GM10847 (cell line): ENCODE measurements around the gene NR1H4.

ENCODE experiments used
- POLR2A ChIP-seq: IDR thresholded peaks from 2 replicates; pipeline ENCODE4 v1.6.1; 2011; ENCODE audit not compliant: insufficient read length; ENCODE audit errors: extremely low read depth

Gene NR1H4

DNA sequence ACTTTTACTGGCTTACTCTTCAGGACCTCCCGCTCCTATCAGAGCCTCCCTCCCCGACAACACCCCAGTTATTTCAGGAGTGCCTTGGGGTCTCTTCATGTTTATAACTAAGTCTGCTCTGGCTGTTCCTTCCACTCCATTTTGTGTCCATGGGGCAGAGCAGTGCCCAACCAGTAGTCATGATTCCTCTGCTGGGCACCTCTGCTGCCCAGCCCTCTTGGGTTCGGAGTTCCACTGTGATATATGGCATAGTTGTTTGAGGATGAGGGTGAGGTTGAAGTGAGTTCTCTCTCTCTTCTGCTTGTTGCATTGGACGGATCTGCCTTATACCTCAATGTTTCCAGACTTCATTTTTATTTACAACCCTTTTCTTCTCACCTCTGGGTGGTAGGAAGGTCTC, 17.4 kb downstream of the NR1H4 start:
- no peak for TF ChIP-seq POLR2A

DNA sequence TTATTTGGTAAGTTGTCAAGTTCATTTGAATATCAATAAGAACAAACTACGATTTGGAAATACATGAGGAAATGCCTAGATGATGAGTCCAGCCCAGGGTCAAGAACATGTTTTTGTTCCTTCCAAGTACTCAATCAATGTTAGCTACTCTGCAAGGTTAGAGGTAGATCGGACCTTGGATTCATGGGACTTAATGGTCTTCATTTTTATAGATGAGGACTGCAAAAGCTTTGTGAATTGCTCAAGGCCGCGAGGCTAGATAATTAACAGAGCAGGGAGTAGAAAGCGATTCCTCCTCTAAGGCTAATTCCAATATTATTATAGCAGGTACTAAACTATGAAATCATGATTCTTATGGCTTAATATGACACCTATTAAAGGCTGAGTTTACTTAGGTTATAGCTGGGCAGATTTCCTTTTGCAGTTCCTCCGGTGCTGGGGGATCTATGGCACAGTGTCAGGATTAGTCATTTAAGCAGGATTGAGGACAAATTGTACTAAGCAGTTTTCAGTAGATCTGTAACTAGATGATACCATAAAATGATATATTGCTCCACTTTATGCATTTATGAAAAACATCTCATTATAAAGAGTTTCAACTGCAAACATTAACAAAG, 19.8 kb downstream of the NR1H4 start:
- no peak for TF ChIP-seq POLR2A

DNA sequence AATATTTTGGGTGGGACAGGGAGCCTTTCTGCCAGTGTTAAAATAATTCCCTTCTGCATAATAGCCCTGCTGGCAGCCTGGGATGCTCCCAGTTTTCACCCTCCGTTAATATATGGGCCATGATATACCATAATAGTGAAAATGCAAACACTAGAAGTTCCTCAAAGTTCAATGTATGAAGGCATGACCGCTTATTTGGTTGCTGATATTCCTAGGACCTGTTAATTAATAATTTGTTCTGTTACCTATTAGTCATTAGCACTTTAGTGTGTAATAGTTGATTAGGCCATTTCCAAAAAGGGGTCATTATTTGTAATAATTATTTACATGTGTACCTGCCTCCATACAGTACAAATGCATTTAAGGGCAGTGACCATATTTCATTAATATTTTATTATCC, 20.4 kb downstream of the NR1H4 start:
- TF ChIP-seq POLR2A = no peak

DNA sequence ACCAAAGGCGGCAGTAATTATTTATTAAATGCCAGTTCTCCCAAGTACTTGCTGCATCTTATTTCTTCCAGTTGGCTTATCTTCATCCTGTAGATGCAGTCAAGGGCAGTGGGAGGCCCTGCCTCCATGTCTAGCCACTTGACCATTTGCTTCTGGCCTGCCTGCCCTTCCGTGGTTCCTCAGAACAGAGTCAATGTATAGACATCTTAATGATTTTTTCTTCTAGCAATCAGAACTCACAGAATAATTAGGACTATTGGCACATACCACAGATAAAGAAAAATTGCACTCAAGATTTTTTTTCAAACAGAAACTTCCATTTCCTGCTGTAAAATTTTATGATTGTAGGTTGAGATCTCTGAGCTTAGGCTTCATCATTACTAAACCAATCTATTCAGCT, 20.9 kb downstream of the NR1H4 start:
- no peak for TF ChIP-seq POLR2A

DNA sequence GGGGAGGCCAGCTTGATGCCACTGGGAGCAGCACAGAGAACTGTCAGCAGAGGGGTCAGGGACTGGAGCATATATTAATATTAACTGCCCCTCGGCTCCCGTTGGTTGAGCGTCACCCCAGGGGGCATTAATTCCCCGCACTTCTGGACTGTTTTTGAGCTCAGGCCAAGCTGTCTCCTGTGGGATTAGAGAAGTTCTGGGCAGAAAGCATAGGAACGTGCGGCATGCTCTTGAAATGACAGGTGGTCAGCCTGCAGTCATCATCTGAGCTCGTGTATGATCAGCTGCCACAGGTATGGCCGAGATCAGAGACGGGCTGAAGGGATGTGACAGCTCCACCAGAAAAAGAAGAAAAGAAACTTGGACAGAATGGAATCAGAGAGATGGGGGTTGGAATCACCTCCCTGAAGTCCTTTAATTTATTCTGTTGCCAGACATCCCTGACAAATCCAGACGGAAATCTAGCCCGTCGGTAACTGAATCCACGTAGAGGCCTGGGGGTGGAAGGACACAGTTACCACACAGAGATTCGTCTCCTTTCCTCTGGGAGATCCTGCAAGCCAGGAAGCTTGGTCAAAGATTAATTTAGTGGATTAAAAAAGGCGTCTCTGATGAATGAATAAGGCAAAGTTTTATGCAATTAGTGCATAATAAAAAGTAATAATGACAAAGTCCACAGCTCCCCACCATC, 23.6 kb downstream of the NR1H4 start:
- no peak for TF ChIP-seq POLR2A

DNA sequence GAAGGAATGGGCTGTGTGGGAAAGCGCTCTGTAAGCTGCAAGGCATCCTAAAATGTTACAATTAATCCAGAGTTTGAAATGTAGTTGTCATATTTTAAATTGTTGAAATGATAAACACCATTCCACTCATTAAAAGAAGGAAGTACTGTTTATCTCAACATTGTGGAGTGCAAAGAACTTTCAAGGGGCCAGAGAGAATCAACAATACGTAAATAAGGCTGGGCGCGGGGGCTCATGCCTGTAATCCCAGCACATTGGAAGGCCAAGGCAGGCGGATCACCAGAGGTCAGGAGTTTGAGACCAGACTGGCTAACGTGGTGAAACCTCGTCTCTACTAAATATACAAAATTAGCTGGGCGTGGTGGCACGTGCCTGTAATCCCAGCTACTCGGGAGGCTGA, 24.5 kb downstream of the NR1H4 start:
- no peak for TF ChIP-seq POLR2A

DNA sequence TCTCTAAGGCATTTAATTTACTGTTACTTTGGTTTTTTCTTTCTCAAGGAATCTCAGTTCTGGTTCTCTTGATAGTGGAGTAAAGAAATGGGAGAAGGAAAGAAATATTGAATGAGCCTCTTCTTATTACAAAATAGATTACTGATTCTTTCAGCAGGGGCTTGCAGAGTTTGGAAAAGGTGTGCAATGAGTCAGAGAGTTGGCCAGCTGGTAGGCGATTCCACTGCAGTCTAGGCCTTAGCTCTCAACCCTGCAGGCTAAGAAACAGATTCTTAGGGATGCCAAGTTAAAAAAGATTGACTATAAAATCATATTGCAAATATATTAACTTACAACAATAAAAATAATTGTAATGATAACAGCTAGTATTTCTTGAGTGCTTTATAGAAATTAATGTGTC, 25.8 kb downstream of the NR1H4 start:
- TF ChIP-seq POLR2A = no peak

DNA sequence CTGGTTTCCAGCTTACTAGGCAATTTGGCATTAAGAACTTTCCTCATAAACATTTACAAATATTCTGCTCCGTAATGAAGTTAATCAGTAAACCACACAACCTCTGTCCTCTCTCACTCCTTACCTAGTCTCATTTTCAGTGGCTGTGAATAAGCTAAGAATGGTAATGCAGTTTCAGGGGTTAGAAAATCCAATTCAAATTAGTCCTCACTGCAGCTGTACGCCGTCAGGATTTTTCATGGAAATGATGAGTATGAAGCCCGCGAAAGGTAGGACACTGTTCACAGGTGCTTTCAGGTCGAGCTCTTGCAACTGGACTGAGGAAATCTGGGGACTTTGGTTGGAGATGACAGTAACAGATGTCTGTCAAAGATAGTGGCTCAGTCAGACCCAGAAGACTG, 29.6 kb downstream of the NR1H4 start:
- TF ChIP-seq POLR2A = no peak

DNA sequence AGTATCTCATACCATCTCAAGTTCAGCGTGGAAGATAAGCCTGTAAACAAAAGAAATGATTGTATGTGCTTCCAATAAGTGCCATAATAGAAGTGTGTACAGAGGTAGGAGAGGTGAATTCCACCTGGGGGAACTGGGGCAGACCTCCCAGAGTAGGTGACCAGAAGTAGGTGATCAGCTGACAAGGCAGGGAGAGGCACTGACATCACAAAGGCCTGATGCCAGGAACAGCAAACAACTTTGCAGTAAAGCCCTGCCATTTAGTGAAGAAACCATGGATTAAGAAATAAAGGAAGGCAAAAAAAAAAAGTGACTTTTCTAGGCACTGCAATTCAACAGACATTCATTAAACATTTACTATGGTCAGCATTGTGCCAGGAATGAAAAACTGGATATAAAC, 31.1 kb downstream of the NR1H4 start:
- no peak for TF ChIP-seq POLR2A

DNA sequence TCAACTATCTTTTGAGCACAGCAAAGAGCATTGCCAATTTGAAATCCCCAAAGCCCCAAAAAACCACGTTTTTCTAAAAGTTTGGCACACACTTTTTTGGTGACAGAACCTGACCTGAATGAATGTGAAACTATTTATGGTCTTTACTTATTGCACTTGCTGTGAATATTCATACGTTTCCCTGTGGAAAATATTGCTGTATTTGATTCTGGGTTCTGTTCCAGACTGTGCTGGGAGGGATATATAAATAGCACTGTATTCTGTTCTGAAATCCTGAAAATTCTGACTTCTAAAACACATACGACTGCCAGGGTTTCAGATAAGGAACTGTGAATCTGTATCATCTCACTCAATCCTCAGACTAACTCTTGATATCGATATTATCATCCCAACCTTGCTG, 35.1 kb downstream of the NR1H4 start:
- TF ChIP-seq POLR2A = no peak

DNA sequence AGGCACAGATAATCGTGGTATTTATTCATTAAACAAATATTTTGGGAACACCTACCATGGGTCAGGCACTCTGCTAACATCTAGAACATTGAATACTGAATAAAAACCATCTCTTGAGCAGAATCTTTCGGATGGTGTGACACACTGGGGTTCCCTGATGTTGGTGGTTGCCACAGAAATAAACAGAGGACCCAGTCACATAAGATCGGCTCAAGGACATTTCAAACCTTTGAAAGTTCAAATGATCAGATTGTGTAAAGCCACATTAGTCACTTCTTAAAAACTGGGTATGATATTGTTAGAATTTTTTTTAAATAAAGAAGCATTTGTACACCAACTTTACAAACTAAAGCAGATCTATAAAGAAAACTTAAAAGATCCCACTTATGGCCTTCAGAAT, 39.0 kb downstream of the NR1H4 start:
- no peak for TF ChIP-seq POLR2A

DNA sequence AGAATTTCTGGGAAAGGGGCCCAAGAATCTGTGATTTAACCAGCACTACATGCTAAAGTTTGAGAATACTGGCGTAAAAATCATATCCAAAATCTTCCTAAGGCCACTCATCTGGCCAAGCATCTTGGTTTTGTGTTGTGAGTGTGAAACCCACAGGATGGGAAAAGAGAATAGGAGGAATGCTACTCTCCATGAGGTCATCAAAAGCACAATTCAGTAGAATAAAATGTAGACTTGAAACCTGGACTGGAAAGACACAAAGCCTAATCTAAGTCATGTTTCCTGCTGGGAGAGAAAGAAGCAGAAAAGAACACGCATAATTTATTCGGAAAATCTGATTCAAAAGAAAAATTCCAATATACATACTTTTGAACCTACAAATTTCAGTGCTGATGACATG, 42.3 kb downstream of the NR1H4 start:
- no peak for TF ChIP-seq POLR2A

DNA sequence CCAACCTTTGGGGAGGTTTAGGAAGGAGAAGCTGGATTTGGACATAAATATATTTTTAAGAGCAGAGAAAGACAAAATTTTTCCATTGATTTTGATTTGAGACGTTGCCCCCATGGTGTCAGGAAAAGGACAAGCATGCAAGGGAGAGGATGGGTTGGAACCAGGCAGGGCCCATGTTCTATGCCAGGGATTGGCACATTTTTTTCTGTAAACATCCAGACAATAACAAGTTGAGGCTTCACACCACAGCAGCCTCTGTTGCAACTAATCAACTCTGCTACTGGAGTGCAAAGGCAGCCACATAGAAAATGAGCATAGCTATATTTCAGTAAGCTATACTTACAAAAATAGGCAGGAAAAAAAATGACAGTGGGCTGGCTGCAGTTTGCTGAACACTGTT, 44.7 kb downstream of the NR1H4 start:
- TF ChIP-seq POLR2A = no peak

DNA sequence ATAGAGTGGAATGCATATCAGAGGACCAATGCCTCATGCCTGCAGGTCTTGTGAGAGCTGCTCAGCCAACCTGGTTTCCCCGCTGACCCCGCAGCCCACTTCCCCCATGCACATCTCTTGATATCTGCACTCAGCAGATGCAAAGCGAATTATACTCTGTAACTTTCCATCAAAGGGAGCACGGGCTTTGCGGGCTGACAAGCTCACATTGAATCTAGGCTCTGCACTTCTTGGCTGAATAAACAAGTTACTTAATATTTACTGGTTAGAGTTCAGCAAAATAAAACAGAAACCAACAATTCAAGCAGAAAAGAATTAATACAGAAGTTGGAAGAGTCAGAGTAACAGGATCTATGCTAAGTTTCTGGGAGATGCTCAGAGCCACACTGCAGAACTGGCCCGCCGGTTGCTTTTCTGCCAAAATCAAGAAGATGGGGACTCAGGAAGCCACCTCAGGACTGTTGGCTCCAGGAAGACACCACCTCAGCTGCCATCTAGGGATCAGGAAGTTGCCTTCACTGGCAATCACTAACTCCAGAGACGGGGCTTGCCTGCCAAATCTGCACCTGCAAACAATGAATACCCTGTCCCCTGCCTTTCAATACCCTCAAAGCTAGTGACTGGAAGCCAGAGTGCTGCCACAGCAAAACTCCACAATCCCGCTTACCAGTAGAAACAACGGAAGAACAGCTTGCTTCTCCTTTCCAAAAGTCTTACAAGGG, 46.5 kb downstream of the NR1H4 start:
- no peak for TF ChIP-seq POLR2A

DNA sequence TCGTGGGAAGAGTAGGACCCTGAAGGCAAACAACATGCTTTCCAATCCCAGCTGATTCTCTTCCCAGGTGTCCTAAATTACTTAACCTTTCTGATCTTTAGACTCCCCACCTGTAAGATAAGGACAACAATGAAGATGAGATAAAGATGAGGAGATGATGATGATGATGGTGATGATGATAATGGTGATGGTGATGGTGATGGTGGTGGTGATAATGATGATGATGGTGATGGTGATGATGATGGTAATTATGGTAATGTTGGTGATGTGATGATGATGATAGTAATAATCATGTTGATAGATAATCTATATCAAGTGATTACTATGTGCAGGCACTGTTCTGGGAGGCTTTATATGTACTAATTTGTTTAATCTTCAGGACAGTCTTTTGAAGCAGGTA, 48.3 kb downstream of the NR1H4 start:
- no peak for TF ChIP-seq POLR2A

DNA sequence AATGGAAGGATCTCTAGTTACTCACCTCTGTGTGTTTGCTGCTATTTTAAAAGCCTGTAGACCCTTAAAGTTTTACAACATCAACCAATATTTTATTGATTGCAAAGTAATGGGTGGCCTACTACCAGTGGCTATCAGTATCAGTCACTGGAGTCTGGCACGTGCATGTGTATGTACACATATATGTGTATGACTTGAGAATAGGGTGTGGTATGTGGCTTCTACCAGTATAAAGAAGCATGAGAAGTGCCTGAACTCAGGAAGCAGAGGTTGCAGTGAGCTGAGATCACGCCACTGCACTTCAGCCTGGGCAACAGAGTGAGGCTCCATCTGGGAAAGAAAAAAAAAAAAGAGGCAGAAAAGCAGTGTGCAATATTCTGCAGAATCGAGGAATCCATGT, 54.4 kb downstream of the NR1H4 start:
- no peak for TF ChIP-seq POLR2A
